Posterior cingulate gyrus (tissue), 11 donors: ENCODE data around the gene FAM53B.

ENCODE experiments used
- DNase-seq, 10 donors: peaks; one replicate each; pipeline versions ENCODE4 v3.0.0 to v3.0.0-alpha.2; 2020 to 2021; ENCODE audit warnings: mixed read lengths in 3 of 10
- intact Hi-C: fragments of 100-400 bp; cut with DNase I; formaldehyde crosslinking; loops from one replicate; pipeline ENCODE4 v1.15.1; 2023

The FAM53B gene

DNA sequence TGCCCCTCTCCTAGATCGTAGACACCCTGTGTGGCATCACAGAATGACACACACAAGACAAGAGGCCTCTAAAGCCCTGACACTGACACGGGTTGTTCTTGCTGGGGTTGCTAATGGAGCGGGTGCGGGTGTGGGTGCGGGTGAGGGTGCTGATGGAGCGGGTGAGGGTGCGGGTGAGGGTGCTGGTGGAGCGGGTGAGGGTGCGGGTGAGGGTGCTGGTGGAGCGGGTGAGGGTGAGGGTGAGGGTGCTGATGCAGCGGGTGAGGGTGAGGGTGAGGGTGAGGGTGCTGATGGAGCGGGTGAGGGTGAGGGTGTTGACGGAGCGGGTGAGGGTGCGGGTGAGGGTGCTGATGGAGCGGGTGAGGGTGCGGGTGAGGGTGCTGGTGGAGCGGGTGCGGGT lies 134.0 kb downstream of the FAM53B start:
- intact Hi-C loops: loop anchor here (10.0 kb wide), 1 partner anchor 75 kb away; no protein-coding TSS in a partner anchor

DNA sequence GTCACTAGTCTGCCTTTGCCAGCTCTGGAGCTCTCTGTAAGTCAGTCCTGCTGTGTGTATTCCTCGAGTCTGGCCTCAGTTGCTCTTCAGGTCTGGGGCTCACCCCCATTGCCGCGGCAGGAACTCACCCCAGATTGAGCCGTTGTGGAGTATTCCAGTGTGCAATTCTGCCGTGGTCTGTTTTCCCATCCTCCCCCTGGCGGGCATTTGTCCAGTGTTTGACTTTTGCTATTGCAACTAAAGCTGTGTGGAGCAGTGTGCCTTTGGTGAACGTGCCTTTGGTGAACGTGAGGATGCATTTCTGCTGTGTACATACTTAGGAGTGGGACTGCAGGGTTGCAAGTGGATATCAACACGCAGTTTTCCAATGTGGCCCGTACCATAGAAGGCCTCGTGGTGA lies 134.5 kb downstream of the FAM53B start:
- intact Hi-C loops: loop anchor here (10.0 kb wide), 1 partner anchor 75 kb away; no protein-coding TSS in a partner anchor
- peak in 2 of 10 donors; percentile 53 to 54 for DNase-seq

More for the DNA sequence above, 134.0 kb downstream of the FAM53B start:
- DNase-seq: peak in 1 of 10 donors; percentile 91

DNA sequence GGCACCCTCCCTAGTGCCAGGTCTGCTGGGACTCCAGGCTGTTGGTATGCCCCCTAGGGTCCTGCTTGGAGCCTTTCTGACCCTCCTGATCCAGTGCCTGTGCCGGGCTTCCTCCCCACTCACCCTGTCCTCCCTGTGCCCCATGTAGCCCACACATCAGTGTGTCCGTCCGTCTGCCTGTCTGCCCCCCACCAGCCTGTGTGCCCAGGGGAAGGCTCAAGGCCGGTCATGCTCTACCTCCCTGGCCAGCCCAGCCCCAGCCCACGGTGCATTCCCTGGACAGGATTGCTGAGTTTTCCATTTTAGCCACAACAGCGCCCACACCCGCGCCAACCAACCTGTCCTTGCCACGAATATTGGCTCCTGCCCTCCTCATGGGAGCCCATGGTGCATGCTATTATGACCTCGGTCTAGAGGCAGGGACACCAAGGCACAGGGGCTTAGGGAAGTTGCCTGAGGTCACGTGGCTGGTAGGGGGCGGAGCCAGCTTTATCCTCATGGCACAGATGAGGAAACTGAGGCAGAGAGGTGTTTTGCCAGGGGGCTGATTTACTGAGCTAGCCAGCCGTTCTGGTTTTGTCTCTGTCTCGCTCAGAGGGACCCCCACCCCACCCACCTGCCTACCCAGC lies 136.0 kb downstream of the FAM53B start:
- intact Hi-C loops: no loop called here
- DNase-seq: no peak

DNA sequence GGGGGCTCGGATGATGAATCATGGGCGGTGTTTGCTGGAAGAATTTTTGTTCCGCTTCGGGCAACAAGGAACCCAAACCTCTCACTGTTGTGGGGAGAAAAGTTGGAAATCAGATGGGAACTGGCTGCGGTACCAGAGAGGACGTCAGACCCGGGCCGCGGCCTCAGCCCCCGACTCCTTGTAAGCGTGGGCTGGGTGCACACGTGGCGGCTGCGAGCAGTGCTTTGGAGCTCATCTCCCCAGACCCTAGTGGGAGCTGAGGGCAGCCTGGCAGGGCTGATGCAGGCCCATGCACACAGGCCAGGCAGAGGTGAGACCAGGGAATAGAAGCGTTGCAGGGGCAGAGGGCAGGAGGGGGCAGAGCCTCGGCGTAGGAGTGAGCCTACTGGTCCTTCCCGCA lies 136.5 kb downstream of the FAM53B start:
- intact Hi-C loops: no loop called here
- no peak for DNase-seq

DNA sequence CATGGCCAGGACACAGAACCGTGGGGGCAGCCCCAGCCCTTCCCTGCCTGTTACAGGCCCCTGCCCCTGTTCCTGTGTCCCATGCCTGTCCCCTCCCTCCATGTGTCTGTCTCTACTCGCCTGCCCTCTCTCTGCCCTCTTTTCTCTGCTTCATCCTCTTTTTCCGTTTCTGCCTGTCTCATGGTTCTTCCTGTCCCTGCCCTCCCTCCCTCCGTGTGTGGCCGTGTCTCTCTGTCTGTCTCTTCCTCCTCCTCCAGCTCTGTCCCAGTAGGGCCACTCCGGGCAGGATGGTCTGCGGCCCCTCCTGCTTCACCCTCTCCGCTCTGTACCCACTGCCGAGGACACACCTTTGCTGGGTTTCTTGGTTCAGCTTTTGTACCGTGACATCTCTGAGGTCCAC lies 137.4 kb downstream of the FAM53B start:
- intact Hi-C loops: no loop called here
- no peak for DNase-seq

DNA sequence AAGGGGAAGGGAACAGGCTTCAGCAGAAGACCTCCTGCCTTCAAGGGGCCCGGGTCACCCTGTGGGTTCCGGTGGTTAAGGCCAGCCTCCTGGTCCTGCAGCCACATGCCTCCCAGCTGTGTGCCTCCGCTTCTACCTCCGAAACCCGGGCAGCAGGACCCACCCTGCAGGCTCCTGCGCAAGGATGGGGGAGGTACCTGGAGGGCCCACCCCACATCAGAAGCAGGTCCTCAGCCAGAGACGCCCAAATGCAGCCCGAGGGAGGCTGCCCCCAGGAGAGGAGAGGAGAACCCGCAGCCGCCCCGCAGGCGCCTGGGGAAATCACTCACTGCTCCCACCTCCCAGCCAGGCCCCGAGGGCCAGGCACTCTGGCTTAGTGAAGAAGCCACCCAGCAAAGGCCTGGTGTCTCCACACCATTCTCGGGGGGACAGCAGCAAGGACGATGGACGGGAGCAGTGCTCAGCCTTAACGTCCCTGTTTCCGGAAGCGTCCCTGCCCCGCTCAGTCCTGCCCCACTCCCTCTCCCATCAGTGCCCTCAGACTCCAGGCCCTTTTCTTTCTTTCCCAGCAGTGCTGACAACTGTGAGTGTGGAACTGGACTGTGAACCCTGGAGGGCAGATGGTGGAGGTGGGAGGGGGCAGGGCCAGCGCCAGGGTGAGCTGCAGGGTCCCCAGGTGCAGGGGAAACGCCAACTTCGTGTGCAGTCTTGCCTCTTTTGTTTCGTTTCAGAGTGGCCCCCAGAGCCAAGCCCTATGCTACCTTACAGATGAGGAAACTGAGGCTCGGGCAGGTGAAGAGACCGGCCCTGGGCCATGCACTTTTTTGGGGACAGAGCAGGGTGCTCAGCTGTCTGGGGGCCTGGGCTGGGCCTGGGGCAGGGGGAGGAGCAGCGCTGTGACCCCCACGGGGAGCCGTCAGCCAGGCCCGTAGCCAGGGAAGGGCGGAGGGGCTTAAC lies 138.0 kb downstream of the FAM53B start:
- DNase-seq: peak in 2 of 10 donors; percentile 65 to 81
- intact Hi-C loops: no loop called here

DNA sequence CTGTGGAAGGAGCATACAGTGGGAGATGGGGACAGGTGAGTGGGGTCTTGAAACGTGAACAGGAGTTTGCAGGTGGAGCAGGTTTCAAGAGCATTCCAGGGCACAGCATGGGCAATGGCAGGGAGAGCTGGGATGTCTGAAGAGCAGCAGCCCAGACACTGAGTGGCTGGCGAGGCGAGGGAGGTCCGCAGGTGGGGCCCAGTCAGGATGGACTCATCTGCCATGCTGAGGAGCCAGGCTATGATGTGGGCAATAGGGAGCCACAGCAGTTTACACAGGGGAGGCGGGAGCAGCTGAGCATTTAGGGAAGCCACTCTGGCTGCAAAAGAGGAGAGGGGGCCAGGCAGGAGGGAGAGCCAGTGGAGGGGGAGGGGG lies 138.7 kb downstream of the FAM53B start:
- intact Hi-C loops: no loop called here
- peak in 4 of 10 donors; percentile 16 to 88 (median 76) for DNase-seq

DNA sequence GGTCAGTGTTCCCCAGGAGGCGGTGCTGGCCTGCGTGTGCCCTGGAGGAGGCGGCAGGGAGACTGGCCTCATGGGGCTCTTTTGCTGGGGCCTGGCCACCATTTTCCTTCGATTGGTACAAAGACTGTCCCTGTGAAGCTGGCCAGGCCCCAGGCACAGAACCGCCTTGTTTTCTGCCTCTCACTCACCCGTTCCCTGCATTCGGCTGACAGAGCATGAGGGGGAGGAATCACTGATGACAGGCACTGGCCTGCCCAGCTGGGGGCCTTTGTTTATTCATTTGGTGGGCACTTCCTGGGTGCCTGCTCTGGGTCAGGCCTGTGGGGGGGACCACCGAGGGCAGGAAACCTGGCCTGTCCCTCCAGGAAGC lies 139.2 kb downstream of the FAM53B start:
- peak; percentile 70 to 97 (median 80) for DNase-seq
- intact Hi-C loops: no loop called here

DNA sequence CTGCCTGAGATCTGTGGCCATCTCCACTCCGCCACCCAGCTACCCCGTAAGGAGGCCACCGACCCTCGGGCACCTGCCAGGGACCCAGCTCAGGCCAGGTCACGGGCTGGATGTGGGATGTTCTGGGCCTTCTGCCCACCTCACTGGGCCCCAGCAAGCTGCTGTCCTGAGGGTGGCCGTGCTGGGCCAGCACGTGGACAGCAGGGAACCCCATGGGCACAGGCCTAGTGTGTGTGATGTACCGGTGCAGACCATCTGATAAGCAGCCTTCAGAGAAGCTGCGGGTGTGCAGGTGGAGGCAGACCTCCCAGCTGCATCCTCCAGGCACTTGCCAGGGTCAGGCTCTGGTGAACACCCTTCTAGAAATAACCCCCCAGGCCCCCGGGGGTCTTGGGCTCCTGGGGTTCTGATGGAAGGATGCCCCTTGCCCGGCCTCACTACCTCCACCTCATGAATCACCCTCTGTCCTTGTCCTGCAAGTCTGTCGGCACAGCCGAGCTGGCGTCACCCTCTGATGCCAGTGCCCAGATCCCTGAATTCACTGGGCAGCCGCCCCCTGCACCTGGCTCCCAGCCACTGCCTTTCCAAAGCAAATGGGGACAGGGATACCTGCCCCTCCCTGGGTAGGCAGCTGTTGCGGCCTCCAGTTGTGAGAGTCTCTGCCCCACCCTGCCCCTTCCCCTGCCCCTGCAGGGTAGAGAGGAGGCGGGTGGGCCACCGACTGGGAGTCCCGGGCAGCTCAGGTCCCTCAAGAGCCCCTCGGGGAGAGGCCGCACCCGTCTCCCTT lies 139.8 kb downstream of the FAM53B start:
- DNase-seq: peak in 6 of 10 donors; percentile 13 to 95 (median 68)
- intact Hi-C loops: no loop called here

DNA sequence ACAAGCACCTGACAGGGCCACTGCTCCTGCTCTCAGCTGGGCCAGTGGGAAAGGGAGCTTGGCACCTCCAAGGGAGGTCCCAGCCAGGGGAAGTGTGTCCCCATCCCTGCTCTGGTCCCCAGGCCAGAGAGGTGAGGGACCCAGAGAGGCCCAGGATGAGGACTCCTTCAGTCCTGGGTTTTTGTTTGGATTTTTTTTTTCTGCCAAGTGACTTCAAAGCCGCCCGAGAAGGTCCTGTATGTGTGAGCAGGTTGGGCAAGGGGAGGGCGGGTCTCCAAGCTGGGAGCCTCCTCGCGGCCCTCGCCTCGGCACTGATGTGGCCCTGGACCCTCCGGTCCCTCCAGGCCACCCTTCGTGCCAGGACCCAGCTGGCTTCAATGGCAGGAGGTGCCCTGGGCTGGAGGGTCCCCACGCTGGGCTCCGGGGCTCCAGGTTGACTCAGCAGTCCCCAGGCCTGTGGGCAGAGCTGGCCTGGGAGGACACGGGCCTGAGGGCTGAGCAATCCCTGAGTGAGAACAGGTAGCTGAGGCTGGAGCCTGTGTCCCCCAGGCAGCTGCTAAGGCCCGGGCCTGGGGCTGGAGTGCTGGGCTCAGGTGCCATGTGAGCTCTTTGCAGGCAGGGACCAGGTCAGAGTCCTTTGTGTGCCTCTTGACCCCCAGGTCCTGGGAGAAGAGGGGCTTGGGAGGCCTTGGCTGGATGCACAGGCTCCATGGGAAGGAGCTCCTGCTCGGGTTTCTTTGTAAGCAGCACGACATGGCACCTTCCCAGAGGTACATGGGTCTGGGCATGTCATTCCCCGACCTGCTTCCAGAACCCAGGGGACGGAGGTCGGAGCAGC lies 140.6 kb downstream of the FAM53B start:
- intact Hi-C loops: no loop called here
- DNase-seq: peak in 6 of 10 donors; percentile 7 to 80 (median 46)

DNA sequence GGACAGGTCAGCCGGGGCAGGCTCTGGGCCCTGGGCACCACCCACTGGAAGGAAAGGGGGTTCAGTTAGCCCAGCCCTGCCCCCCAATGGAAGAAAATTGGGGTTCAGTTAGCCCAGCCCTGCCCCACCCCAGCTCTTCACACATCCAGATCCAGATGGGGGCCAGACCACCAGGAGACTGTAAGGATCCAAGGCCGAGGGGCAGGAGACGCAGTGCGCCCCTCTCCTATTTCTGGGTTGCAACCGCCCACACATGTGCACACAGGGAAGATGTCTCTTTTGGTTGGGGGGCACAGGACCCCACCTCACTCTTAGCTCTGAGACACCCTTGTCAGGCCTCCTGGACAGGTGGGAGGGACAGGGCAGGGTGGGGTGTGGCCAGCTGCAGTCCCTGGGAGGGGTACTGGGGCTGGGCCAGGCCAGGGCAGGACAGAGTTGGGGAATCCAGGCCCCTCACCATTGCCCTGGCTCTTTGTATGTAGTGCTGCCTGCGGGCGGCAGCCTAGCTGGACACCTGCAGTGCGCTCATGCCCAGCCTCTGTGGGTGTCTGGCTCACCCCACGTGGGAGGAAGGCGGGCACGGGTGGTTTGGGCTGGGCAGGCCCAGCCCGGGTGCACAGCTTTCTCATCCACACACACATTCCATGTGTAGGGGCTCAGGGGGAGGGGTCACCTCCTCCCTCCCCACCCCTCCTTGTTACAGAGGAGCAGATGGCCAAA lies 141.4 kb downstream of the FAM53B start:
- intact Hi-C loops: no loop called here
- peak in 6 of 10 donors; percentile 6 to 82 (median 39) for DNase-seq

DNA sequence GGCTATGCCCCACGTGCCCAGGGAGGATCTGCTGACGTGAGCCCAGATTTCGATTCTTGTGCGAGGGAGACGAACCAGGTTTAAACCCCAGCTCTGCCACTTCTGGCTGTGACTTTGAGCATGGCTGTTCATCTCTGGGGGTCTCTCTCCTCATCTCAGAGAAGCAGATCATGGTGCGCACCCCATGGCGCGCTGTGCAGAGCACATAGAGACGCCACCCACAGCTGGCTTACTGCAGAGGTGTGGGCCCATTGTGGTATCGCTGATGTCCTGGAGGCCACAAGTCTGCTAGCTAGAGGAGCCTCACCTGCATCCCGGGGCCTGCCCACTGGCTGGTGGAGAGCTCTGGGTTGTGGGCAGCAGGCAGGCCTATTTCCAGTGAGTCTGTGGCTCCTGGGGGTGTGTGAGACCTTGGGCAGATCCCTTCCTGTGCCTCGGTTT lies 142.0 kb downstream of the FAM53B start:
- intact Hi-C loops: no loop called here
- DNase-seq: peak in 6 of 10 donors; percentile 2 to 69 (median 18)

DNA sequence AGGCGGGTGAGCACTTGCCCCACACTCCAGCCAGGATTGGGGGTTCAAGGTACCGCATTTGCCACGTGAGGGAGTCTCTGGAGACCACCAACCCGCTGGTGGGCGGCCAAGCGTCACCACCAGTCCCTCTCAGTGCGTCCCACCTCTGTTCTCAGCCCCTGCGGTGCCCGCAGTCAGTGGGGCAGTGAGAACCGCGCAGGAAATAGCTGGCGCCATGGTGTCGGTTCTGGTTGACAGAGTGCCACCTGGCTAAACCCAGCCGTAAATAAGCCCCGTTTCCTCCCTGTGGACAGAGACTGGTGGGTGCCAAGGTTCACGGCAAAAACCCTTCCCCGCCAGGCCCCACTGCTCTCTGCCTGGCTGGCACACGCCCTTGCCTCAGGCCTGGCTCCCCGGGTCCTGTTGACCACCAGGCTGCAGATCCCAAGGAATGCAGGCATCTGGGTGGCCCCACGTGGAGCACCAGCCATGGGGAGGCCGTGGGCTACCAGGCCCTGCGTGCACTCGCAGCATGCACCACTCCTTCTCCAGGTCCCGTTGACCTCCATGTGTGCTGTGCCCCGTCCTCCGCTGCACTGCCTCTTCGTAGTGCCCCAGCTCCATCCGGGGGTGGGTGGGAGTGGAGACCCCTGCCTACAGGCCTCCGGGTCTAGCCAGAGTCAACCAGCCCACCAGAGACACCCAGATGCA lies 142.6 kb downstream of the FAM53B start:
- intact Hi-C loops: no loop called here
- DNase-seq: peak in 6 of 10 donors; percentile 3 to 81 (median 37)

DNA sequence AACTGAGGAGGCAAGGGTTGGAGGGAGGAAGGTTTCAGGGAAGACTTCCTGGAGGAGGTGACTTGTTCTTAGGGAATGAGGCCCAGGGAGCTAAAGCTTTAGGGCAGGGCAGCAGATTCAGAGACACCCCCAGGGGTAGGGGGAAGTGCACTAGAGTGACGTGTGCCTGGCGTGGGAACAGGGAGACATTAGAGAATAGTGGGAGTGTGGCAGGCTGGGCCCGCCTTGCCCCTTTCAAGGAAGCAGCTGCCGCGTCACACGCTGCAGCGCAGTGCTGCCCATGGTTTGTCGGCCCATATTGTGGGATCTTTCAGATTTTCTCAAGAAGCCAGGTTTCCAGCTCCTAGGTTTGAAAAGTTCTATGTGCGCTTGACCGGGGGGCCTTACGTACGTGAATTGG lies 143.2 kb downstream of the FAM53B start:
- intact Hi-C loops: no loop called here
- peak in 2 of 10 donors; percentile 35 to 37 for DNase-seq

DNA sequence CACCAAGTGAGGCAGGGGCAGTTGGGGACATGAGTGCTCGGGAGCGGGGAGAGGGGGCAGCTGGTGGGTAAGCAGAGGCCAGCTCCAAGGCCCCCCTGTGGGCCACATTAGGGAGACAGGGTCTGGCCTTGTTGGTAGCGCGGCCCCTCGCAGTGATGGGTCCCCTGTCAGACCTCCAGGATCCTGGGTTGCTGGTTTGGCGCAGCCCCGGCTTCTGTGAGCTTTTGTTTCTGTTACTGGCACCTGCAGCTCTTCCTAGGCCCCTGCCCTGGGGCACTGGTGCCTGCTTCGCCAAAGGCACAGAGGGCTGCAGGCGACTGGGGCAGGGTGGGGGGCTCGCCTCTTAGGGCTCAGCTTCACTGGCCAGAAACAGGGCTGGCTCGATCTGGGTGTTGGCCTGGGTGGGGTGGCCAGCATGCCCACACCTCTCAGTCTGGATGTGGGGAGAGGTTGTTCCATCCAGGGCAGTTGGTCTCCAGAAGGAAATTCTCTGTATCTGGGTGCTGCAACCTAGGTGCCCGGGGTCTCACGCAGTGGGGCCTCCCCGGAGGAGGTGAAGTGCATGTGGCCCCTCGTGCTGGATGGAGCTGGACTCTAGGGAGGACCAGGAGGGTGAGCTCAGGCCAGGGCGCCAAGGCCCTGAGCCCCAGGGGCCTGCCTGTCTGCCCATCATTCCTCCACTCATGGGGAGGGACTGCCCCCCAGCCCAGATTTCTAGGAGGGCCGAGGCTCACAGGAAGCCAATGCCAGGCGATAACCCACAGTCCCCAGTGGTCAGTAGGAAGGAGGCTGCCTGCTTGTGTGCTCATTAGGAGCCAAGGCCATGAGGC lies 143.9 kb downstream of the FAM53B start:
- DNase-seq: peak in 4 of 10 donors; percentile 26 to 81 (median 58)
- intact Hi-C loops: no loop called here

DNA sequence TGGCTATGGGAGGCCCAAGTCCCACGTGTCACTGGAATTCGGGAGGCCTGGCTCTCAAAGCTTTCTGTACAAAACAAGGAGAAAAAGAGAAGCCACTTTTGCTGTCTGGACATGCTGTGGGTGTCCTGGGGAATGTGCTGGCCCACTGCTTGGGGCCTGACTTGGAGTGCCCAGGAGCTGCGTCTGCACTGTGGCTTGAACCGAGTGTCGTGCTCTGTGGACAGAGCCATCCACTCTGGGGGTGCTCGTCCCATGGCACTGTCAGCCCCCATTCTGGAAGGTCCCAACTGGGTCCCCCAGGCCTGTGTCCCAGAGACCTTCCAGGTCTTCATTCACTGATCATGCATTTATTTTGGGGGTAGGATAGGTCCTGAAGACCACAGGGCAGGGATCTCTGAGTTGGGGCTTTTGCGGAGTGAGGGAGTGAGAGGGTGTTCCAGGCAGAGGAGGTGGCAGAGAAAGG lies 144.6 kb downstream of the FAM53B start:
- peak in 4 of 10 donors; percentile 13 to 64 (median 40) for DNase-seq
- intact Hi-C loops: no loop called here
